MM.1S (cell line): ENCODE results near the gene VEZF1.

Source experiments
- DNase-seq: peaks from one replicate; pipeline ENCODE4 v3.0.0-alpha.2; 2015
- H2AFZ ChIP-seq: fragments of 300-600 bp; sonication (generic); 2 replicates; pipeline ENCODE4 v1.6.0; 2016; ENCODE audit warnings: antibody characterized with exemption, low read length
- H3F3A ChIP-seq: fragments of 300-600 bp; sonication (generic); 2 replicates; pipeline ENCODE4 v1.6.1; 2016; ENCODE audit warnings: mild to moderate bottlenecking, antibody characterized with exemption, low read length, moderate library complexity, mixed read lengths; ENCODE audit not compliant: insufficient read depth
- H3K27ac ChIP-seq: fragments of 300-600 bp; sonication (generic); 2 replicates; pipeline ENCODE4 v1.5.1; 2016; ENCODE audit warnings: mild to moderate bottlenecking, low read length
- H3K27me3 ChIP-seq: fragments of 300-600 bp; sonication (generic); replicated peaks from 2 replicates; pipeline ENCODE4 v1.6.0; 2016; ENCODE audit warnings: low read length; ENCODE audit not compliant: insufficient read depth
- H3K36me3 ChIP-seq: fragments of 300-600 bp; sonication (generic); replicated peaks from 2 replicates; pipeline ENCODE4 v1.6.1; 2016; ENCODE audit warnings: mild to moderate bottlenecking, low read length, mixed read lengths; ENCODE audit not compliant: insufficient read depth
- H3K4me1 ChIP-seq: fragments of 300-600 bp; sonication (generic); 2 replicates; pipeline ENCODE4 v1.6.1; 2016; ENCODE audit warnings: low read length, mixed read lengths
- H3K4me2 ChIP-seq: fragments of 300-600 bp; sonication (generic); 2 replicates; pipeline ENCODE4 v1.6.0; 2016; ENCODE audit warnings: low read depth, low read length
- H3K4me3 ChIP-seq: fragments of 300-600 bp; sonication (generic); 2 replicates; pipeline ENCODE4 v1.5.1; 2016; ENCODE audit warnings: low read length, mixed read lengths
- H3K79me2 ChIP-seq: fragments of 300-600 bp; sonication (generic); 2 replicates; pipeline ENCODE4 v1.6.1; 2016; ENCODE audit warnings: mixed run types, low read length, mixed read lengths
- H3K9ac ChIP-seq: fragments of 300-600 bp; sonication (generic); 2 replicates; pipeline ENCODE4 v1.6.1; 2016; ENCODE audit warnings: low read length, mixed read lengths
- H3K9me2 ChIP-seq: fragments of 300-600 bp; sonication (generic); replicated peaks from 2 replicates; pipeline ENCODE4 v1.6.1; 2016; ENCODE audit warnings: mild to moderate bottlenecking, low read length, mixed read lengths; ENCODE audit not compliant: insufficient read depth
- H3K9me3 ChIP-seq: fragments of 300-600 bp; sonication (generic); replicated peaks from 2 replicates; pipeline ENCODE4 v1.6.1; 2016; ENCODE audit warnings: mild to moderate bottlenecking, low read length, mixed read lengths; ENCODE audit not compliant: insufficient read depth
- H4K20me1 ChIP-seq: fragments of 300-600 bp; sonication (generic); 2 replicates; pipeline ENCODE4 v1.6.1; 2016; ENCODE audit warnings: mild to moderate bottlenecking, low read length, moderate library complexity, mixed read lengths; ENCODE audit not compliant: insufficient read depth
- CTCF ChIP-seq: fragments of 300-600 bp; sonication (generic); IDR thresholded peaks from 2 replicates; pipeline ENCODE4 v1.5.1; 2016; ENCODE audit warnings: antibody characterized with exemption, low read length, mixed read lengths
- EZH2 ChIP-seq: fragments of 300-600 bp; sonication (generic); optimal IDR thresholded peaks from 2 replicates; pipeline ENCODE3; 2017; ENCODE audit warnings: low read depth, mild to moderate bottlenecking, antibody characterized with exemption, low read length, mixed read lengths
- EZH2phosphoT487 ChIP-seq: fragments of 300-600 bp; sonication (generic); IDR thresholded peaks from 2 replicates; pipeline ENCODE4 v1.6.1; 2018; ENCODE audit warnings: antibody characterized with exemption, low read length

Gene VEZF1

GRCh38 chr17:57993471-57994365 is 5.7 kb upstream of the VEZF1 start:
- Histone ChIP-seq H3K4me3 (no peak overlapping the region), H4K20me1 (peaks cover 10% of the 10 kb centered on the region; the same call in 1 of the 2 replicates), H3F3A (peaks cover 70% of the 10 kb centered on the region), H3K9ac (no peak overlapping the region), H2AFZ (no peak overlapping the region), H3K9me2 (no peaks in the 10 kb centered on the region), H3K79me2 (no peaks in the 10 kb centered on the region), H3K27me3 (no peaks in the 10 kb centered on the region), H3K9me3 (no peaks in the 10 kb centered on the region), H3K36me3 (no peaks in the 10 kb centered on the region), H3K4me2 (no peak overlapping the region), H3K4me1 (peaks cover 31% of the 10 kb centered on the region), H3K27ac (no peak overlapping the region)
- TF ChIP-seq CTCF (no peak), EZH2 (no peak), EZH2phosphoT487 (no peak)
- DNase-seq: no peak

- peaks cover 55% of the 10 kb centered on the region for H3F3A ChIP-seq
- no peak overlapping the region for H2AFZ ChIP-seq
- no peak for DNase-seq
- H3K4me1 ChIP-seq: peaks cover 35% of the 10 kb centered on the region
- no peaks in the 10 kb centered on the region for H3K36me3 ChIP-seq
- no peaks in the 10 kb centered on the region for H3K27me3 ChIP-seq
- no peak overlapping the region for H3K4me3 ChIP-seq
- no peak overlapping the region for H3K27ac ChIP-seq
- H3K9me3 ChIP-seq: no peaks in the 10 kb centered on the region
- no peak overlapping the region for H3K9ac ChIP-seq
- TF ChIP-seq EZH2phosphoT487 (no peak), CTCF (no peak), EZH2 (no peak)
- no peaks in the 10 kb centered on the region for H3K9me2 ChIP-seq
- no peak overlapping the region for H3K4me2 ChIP-seq
- peaks cover 12% of the 10 kb centered on the region for H3K79me2 ChIP-seq
- peaks cover 6% of the 10 kb centered on the region; the same call in 1 of the 2 replicates for H4K20me1 ChIP-seq
Measured at GRCh38 chr17:57991537-57991936, 3.5 kb upstream of the VEZF1 start.

- Histone ChIP-seq H2AFZ (no peak overlapping the region), H3K27ac (no peak overlapping the region), H3K9ac (no peak overlapping the region), H3K4me2 (no peak overlapping the region), H3K79me2 (peaks cover 26% of the 10 kb centered on the region), H3K9me2 (no peaks in the 10 kb centered on the region), H3K4me1 (peaks cover 30% of the 10 kb centered on the region), H4K20me1 (peaks cover 12% of the 10 kb centered on the region), H3K4me3 (no peak overlapping the region), H3K36me3 (no peaks in the 10 kb centered on the region), H3F3A (peaks cover 42% of the 10 kb centered on the region), H3K9me3 (no peaks in the 10 kb centered on the region), H3K27me3 (no peaks in the 10 kb centered on the region)
- DNase-seq: no peak
- no peak for TF ChIP-seq CTCF
- no peak for TF ChIP-seq EZH2phosphoT487
- TF ChIP-seq EZH2: no peak
Measured at GRCh38 chr17:57990037-57990436, 2.0 kb upstream of the VEZF1 start.
